MG63 (cell line): ENCODE results near the gene ALKBH5. TPM values are rescaled to one million over a fixed set of nuclear protein-coding genes. Genes with fewer than 3 reads are reported as not detected.

Experiments
- DNase-seq: peaks from one replicate; pipeline ENCODE4 v3.0.0-alpha.2; 2020
- H3K27me3 ChIP-seq: fragments of 250-450 bp; sonication (Bioruptor Pico); 2 replicates; pipeline ENCODE4 v1.5.1; 2020; ENCODE audit warnings: mild to moderate bottlenecking, moderate library complexity
- H3K36me3 ChIP-seq: fragments of 250-450 bp; sonication (Bioruptor Pico); 2 replicates; pipeline ENCODE4 v1.5.1; 2020; ENCODE audit warnings: mild to moderate bottlenecking, moderate library complexity
- H3K4me3 ChIP-seq: fragments of 250-450 bp; sonication (Bioruptor Pico); 2 replicates; pipeline ENCODE4 v1.5.1; 2020; ENCODE audit warnings: mild to moderate bottlenecking, moderate library complexity
- H3K9me3 ChIP-seq: fragments of 250-450 bp; sonication (Bioruptor Pico); 2 replicates; pipeline ENCODE4 v1.5.1; 2020; ENCODE audit warnings: mild to moderate bottlenecking, moderate library complexity
- total RNA-seq: library from RNA; depleted of rRNA; stranded (reverse); fragments of >200 nt; shearing (Covaris generic); gene quantifications from 2 replicates; pipeline ENCODE4 v1.2.3, GENCODE V29; 2014; ENCODE audit warnings: low replicate concordance; rRNA removed

ALKBH5 gene
- total RNA-seq, 1 experiment from 2014 or later, result 50.5 TPM

DNA sequence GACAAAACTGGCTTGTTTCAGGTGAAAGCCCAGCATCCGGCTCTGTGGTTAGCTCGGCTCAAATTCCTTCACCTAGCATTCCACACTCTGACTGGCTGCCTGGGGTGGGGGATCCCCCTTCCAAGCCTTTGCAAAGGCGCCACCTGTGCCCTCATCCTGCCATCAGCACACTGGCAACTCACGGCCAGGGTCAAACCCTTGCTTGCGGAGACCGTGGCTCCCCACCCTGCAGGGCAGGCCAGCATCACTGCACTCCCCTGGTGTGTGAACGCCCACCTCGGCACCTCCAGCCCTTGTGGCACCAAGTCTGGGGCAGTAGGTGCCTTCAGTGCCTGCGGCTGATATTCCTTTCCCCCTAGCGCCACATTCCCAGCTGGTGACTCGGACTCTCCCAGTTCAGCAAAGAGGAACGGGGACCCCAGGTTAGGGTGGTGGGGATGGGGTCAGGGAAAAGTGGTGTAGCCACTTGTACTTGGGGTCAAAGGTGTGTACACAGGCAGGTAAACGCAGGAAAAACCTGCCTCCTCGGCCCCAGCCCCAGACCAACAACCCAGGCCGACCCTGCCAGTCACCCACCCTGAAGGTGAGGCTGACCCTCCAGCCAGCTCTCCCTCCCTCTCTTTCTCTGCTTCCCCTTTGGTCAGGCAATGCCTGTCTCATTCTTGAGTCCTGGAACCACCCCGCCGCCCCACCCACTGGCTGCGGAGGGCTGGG, 73.8 kb downstream of the ALKBH5 start:
- peaks cover 3% of the 10 kb centered on the region for H3K36me3 ChIP-seq
- peak; percentile 65 for DNase-seq

GRCh38 chr17:18257982-18258355, 74.3 kb downstream of the ALKBH5 start:
- Histone ChIP-seq H3K4me3 (peak overlapping the region; percentile 85), H3K36me3 (peaks cover 3% of the 10 kb centered on the region), H3K27me3 (no peaks in the 10 kb centered on the region), H3K9me3 (no peaks in the 10 kb centered on the region)
- DNase-seq, result peak; percentile 90

More for the DNA sequence above, 73.8 kb downstream of the ALKBH5 start:
- Histone ChIP-seq H3K27me3 (no peaks in the 10 kb centered on the region), H3K9me3 (no peaks in the 10 kb centered on the region), H3K4me3 (peak overlapping the region; percentile 85)

GRCh38 chr17:18258356-18259038, 74.9 kb downstream of the ALKBH5 start, which contains the start of gene FLII:
TSS of gene FLII (minus strand) at chr17:18258738. CDS start at chr17:18258690, 48 bp downstream.
- Histone ChIP-seq H3K4me3 (peak within 1 kb of the TSS; percentile 85), H3K27me3 (no peaks in the 10 kb centered on the region), H3K36me3 (peaks cover 3% of the 10 kb centered on the region), H3K9me3 (no peaks in the 10 kb centered on the region)
- peak; percentile 22 for DNase-seq

Other genes with a start within 250 kb of the ALKBH5 start
- gene TOM1L2, start 211.4 kb upstream of the ALKBH5 start, total RNA-seq, result 8.3 and 12.8 TPM in 2 replicates
- 1.3 TPM in 1 of 2 replicates, not detected in the other for gene DRC3, start 211.0 kb upstream of the ALKBH5 start, total RNA-seq
- 12.5 and 39.0 TPM in 2 replicates for gene ATPAF2, start 144.7 kb upstream of the ALKBH5 start, total RNA-seq
- 3.2 and 4.2 TPM in 2 replicates for gene GID4, start 144.4 kb upstream of the ALKBH5 start, total RNA-seq
- gene DRG2, start 95.9 kb upstream of the ALKBH5 start, total RNA-seq, result 28.4 and 41.5 TPM in 2 replicates
- not detected in 2 replicates for gene MYO15A, start 75.1 kb upstream of the ALKBH5 start, total RNA-seq
- gene LLGL1, start 41.8 kb downstream of the ALKBH5 start, total RNA-seq, result 12.5 and 14.4 TPM in 2 replicates
- 192 and 203 TPM in 2 replicates for gene FLII, start 74.9 kb downstream of the ALKBH5 start, total RNA-seq
- gene MIEF2, start 76.8 kb downstream of the ALKBH5 start, total RNA-seq, result 3.2 and 19.9 TPM in 2 replicates
- 16.3 and 21.2 TPM in 2 replicates for gene TOP3A, start 131.2 kb downstream of the ALKBH5 start, total RNA-seq
- gene SMCR8, start 131.5 kb downstream of the ALKBH5 start, total RNA-seq, result 2.6 and 5.2 TPM in 2 replicates
- gene SHMT1, start 179.7 kb downstream of the ALKBH5 start, total RNA-seq, result 7.1 and 17.7 TPM in 2 replicates
- not detected in 2 replicates for gene EVPLL, start 193.9 kb downstream of the ALKBH5 start, total RNA-seq